Neural cell (in vitro differentiated cells): ENCODE results near the gene ZNHIT1. TPM values are rescaled to one million over a fixed set of nuclear protein-coding genes. Genes with fewer than 3 reads are reported as not detected.
"Not testable (repeated sequence)": the region's sequence is repeated elsewhere in the genome, so short reads cannot be mapped to it uniquely, and the experiment has no call there.

Experiments
- H2AFZ ChIP-seq: fragments of 200-600, 300-800 bp; sonication (generic), shearing (Covaris generic); 2 replicates; pipeline ENCODE4 v1.6.0; 2014; ENCODE audit warnings: low read depth, mild to moderate bottlenecking, antibody characterized with exemption, low read length, moderate library complexity
- H3F3A ChIP-seq: fragments of 200-600 bp; shearing (Covaris generic); 2 replicates; pipeline ENCODE4 v1.6.1; 2016; ENCODE audit warnings: mild to moderate bottlenecking, moderate library complexity, mixed read lengths, antibody characterized with exemption, low read length; ENCODE audit not compliant: insufficient read depth, poor library complexity, severe bottlenecking
- H3K27ac ChIP-seq: fragments of 200-600, 300-800 bp; sonication (generic), shearing (Covaris generic); 2 replicates; pipeline ENCODE4 v1.5.1; 2014; ENCODE audit warnings: mild to moderate bottlenecking, low read length, moderate library complexity
- H3K27me3 ChIP-seq: fragments of 300-800, 200-600 bp; sonication (generic), shearing (Covaris generic); 2 replicates; pipeline ENCODE4 v1.6.0; 2014; ENCODE audit warnings: mild to moderate bottlenecking, low read depth, low read length, moderate library complexity; ENCODE audit not compliant: insufficient read depth
- H3K36me3 ChIP-seq: fragments of 300-800, 200-600 bp; sonication (generic), shearing (Covaris generic); 2 replicates; pipeline ENCODE4 v1.5.1; 2014; ENCODE audit warnings: mild to moderate bottlenecking, antibody characterized with exemption, low read length, moderate library complexity; ENCODE audit not compliant: insufficient read depth
- H3K4me2 ChIP-seq: fragments of 300-800, 200-600 bp; sonication (generic), shearing (Covaris generic); 2 replicates; pipeline ENCODE4 v1.6.0; 2014; ENCODE audit warnings: mild to moderate bottlenecking, low read length
- H3K4me3 ChIP-seq: fragments of 300-800, 200-600 bp; sonication (generic), shearing (Covaris generic); 2 replicates; pipeline ENCODE4 v1.5.1; 2014; ENCODE audit warnings: mild to moderate bottlenecking, low read length, moderate library complexity
- H3K79me2 ChIP-seq: fragments of 200-600 bp; shearing (Covaris generic); replicated peaks from 2 replicates; pipeline ENCODE4 v1.6.0; 2014; ENCODE audit warnings: mild to moderate bottlenecking, low read length, moderate library complexity; ENCODE audit not compliant: insufficient read depth
- H3K9ac ChIP-seq: fragments of 300-800, 200-600 bp; sonication (generic), shearing (Covaris generic); 2 replicates; pipeline ENCODE4 v1.6.1; 2016; ENCODE audit warnings: mild to moderate bottlenecking, low read length, mixed read lengths
- H3K9me2 ChIP-seq: fragments of 200-600 bp; shearing (Covaris generic); 2 replicates; pipeline ENCODE4 v1.6.1; 2016; ENCODE audit warnings: mild to moderate bottlenecking, low read length, mixed read lengths; ENCODE audit not compliant: insufficient read depth
- H3K9me3 ChIP-seq: fragments of 200-600, 300-800 bp; sonication (generic), shearing (Covaris generic); 2 replicates; pipeline ENCODE4 v1.6.1; 2016; ENCODE audit warnings: mild to moderate bottlenecking, mixed run types, low read length, moderate library complexity, mixed read lengths
- H4K20me1 ChIP-seq: fragments of 200-600 bp; shearing (Covaris generic); 2 replicates; pipeline ENCODE4 v1.6.1; 2016; ENCODE audit warnings: mild to moderate bottlenecking, mixed run types; ENCODE audit not compliant: insufficient read depth
- CTCF ChIP-seq: fragments of 450-650 bp; IDR thresholded peaks from 2 replicates; pipeline ENCODE4 v1.5.1; 2014; ENCODE audit warnings: antibody characterized with exemption, mild to moderate bottlenecking, moderate library complexity; ENCODE audit not compliant: poor library complexity, severe bottlenecking
- EP300 ChIP-seq: fragments of 450-650 bp; conservative IDR thresholded peaks from 2 replicates; pipeline ENCODE4 v1.6.1; 2014; ENCODE audit warnings: antibody characterized with exemption, mild to moderate bottlenecking, moderate library complexity; ENCODE audit not compliant: poor library complexity, severe bottlenecking
- EZH2 ChIP-seq: fragments of 200-600, 300-800 bp; shearing (Covaris generic), sonication (generic); IDR thresholded peaks from 2 replicates; pipeline ENCODE4 v1.6.1; 2014; ENCODE audit warnings: antibody characterized with exemption, low read length, borderline replicate concordance, mild to moderate bottlenecking; ENCODE audit not compliant: insufficient read depth, poor library complexity, severe bottlenecking
- MXI1 ChIP-seq: fragments of 450-650 bp; conservative IDR thresholded peaks from 2 replicates; pipeline ENCODE4 v1.6.1; 2014; ENCODE audit warnings: antibody characterized with exemption, mild to moderate bottlenecking; ENCODE audit not compliant: poor library complexity, severe bottlenecking
- POLR2AphosphoS5 ChIP-seq: IDR thresholded peaks from 2 replicates; pipeline ENCODE4 v1.6.1; 2012
- RAD21 ChIP-seq: fragments of 450-650 bp; conservative IDR thresholded peaks from 2 replicates; pipeline ENCODE4 v1.6.1; 2014; ENCODE audit warnings: antibody characterized with exemption, mild to moderate bottlenecking, moderate library complexity
- REST ChIP-seq: IDR thresholded peaks from 2 replicates; pipeline ENCODE4 v1.6.1; 2012; ENCODE audit warnings: borderline replicate concordance
- SMC3 ChIP-seq: fragments of 450-650 bp; conservative IDR thresholded peaks from 2 replicates; pipeline ENCODE4 v1.6.1; 2014; ENCODE audit warnings: antibody characterized with exemption, mild to moderate bottlenecking, moderate library complexity; ENCODE audit not compliant: poor library complexity
- TAF1 ChIP-seq: IDR thresholded peaks from 2 replicates; pipeline ENCODE4 v1.6.1; 2012; ENCODE audit warnings: low read depth
- polyA plus RNA-seq: library from polyadenylated mRNA; depleted of rRNA; stranded (reverse); fragments of >200 nt; gene quantifications from 2 replicates; pipeline ENCODE4 v1.2.3, GENCODE V29; 2014

Gene ZNHIT1
- polyA plus RNA-seq, 1 donor from 2014 or later = 176 TPM

- Histone ChIP-seq H3K9ac (no peak overlapping the region), H3K9me3 (no peaks in the 10 kb centered on the region), H3K36me3 (no peaks in the 10 kb centered on the region), H3F3A (no peaks in the 10 kb centered on the region), H4K20me1 (no peaks in the 10 kb centered on the region), H2AFZ (no peak overlapping the region), H3K4me2 (no peak overlapping the region), H3K79me2 (peaks cover 12% of the 10 kb centered on the region), H3K4me3 (no peak overlapping the region), H3K9me2 (no peaks in the 10 kb centered on the region), H3K27ac (no peak overlapping the region), H3K27me3 (no peaks in the 10 kb centered on the region)
- TF ChIP-seq SMC3 (no peak), TAF1 (no peak), EP300 (no peak), REST (no peak), POLR2AphosphoS5 (no peak), MXI1 (no peak)
Observed at GRCh38 chr7:101255796-101256195, 37.8 kb downstream of the ZNHIT1 start.

- Histone ChIP-seq H3K36me3 (no peaks in the 10 kb centered on the region), H3K27me3 (no peaks in the 10 kb centered on the region), H3K4me2 (no peak overlapping the region), H3K9me3 (no peaks in the 10 kb centered on the region), H3K9me2 (no peaks in the 10 kb centered on the region), H3F3A (no peaks in the 10 kb centered on the region), H3K79me2 (no peaks in the 10 kb centered on the region), H4K20me1 (no peaks in the 10 kb centered on the region), H3K4me3 (no peak overlapping the region), H2AFZ (no peak overlapping the region), H3K9ac (no peak overlapping the region), H3K27ac (no peak overlapping the region)
- TF ChIP-seq REST = no peak
- no peak for TF ChIP-seq POLR2AphosphoS5
- no peak for TF ChIP-seq EZH2
- TF ChIP-seq EP300 = no peak
- no peak for TF ChIP-seq RAD21
- no peak for TF ChIP-seq MXI1
- TF ChIP-seq CTCF = no peak
- TF ChIP-seq TAF1 = no peak
- no peak for TF ChIP-seq SMC3
Observed at GRCh38 chr7:101258243-101258731, 40.3 kb downstream of the ZNHIT1 start.

GRCh38 chr7:101264102-101264706 lies 46.2 kb downstream of the ZNHIT1 start:
- H3F3A ChIP-seq, H3K27me3 ChIP-seq, H3K27ac ChIP-seq, H3K4me2 ChIP-seq, H4K20me1 ChIP-seq, H2AFZ ChIP-seq, H3K79me2 ChIP-seq, H3K36me3 ChIP-seq, H3K4me3 ChIP-seq, H3K9ac ChIP-seq, H3K9me3 ChIP-seq, H3K9me2 ChIP-seq: not testable (repeated sequence)
